ENCODE results near the gene NCL. TPM values are rescaled to one million over a fixed set of nuclear protein-coding genes. Genes with fewer than 3 reads are reported as not detected.

The NCL gene
- total and polyA plus RNA-seq, 2 of the 13 experiments (the other 11 are each of a cell fraction or from before 2014, with no cell fraction given) = 105 to 779 TPM

DNA sequence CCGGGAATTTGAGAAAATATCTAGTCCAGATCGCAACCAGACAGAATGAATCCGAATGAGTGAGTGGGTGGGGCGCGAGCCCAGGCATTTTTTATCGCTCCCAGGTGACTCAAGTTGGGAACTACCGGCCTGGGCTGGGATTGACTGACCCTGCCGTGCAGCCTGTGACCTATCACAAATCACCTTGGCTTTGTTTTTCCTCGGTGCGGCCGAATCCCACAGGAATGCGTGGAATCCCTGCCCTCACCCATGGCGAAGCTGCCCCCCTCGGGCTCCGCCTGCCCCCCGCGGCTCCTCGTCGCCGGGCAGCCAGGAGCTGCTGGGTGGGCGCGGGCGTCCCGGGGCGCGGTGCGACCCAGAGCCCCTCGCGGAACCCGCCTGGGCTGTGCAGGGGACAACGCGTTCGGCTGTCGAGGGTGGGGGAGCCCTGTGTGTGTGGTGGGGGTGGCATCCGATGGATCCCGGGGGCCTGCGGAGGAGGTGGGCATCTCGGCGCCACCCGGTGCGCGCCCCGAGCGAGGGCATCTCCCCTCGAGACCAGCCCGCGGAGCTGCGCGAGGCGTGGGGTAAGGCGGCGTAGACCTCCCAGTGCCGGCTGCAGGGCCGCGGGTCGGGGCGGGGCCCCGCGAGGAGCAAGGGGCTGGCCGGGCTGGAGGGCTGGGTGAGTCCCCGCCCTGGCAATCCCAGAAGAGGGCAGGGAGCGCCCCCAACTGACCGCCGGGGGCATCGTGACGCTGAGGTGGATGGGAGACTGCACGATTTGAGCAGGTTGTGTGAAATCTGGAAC is 52.3 kb downstream of the NCL start (continued):
- TF ChIP-seq, protein P1, sequence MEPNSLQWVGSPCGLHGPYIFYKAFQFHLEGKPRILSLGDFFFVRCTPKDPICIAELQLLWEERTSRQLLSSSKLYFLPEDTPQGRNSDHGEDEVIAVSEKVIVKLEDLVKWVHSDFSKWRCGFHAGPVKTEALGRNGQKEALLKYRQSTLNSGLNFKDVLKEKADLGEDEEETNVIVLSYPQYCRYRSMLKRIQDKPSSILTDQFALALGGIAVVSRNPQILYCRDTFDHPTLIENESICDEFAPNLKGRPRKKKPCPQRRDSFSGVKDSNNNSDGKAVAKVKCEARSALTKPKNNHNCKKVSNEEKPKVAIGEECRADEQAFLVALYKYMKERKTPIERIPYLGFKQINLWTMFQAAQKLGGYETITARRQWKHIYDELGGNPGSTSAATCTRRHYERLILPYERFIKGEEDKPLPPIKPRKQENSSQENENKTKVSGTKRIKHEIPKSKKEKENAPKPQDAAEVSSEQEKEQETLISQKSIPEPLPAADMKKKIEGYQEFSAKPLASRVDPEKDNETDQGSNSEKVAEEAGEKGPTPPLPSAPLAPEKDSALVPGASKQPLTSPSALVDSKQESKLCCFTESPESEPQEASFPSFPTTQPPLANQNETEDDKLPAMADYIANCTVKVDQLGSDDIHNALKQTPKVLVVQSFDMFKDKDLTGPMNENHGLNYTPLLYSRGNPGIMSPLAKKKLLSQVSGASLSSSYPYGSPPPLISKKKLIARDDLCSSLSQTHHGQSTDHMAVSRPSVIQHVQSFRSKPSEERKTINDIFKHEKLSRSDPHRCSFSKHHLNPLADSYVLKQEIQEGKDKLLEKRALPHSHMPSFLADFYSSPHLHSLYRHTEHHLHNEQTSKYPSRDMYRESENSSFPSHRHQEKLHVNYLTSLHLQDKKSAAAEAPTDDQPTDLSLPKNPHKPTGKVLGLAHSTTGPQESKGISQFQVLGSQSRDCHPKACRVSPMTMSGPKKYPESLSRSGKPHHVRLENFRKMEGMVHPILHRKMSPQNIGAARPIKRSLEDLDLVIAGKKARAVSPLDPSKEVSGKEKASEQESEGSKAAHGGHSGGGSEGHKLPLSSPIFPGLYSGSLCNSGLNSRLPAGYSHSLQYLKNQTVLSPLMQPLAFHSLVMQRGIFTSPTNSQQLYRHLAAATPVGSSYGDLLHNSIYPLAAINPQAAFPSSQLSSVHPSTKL (CRISPR knock-in tag; IDR thresholded peaks at IDR 0.05) = peak; percentile 54
- TF ChIP-seq MXD4 (CRISPR knock-in tag; IDR thresholded peaks at IDR 0.05) (peak; percentile 84), CHCHD3 (CRISPR knock-in tag; IDR thresholded peaks at IDR 0.05) (no peak; the same call in 1 of the 2 replicates), NR2C2 (CRISPR knock-in tag; IDR thresholded peaks at IDR 0.05; ENCODE audit: borderline replicate concordance) (no peak; the same call in 1 of the 2 replicates), GFI1 (CRISPR knock-in tag; IDR thresholded peaks at IDR 0.05; ENCODE audit: borderline replicate concordance) (peak; percentile 27; the same call in 1 of the 2 replicates), AHR (CRISPR knock-in tag; IDR thresholded peaks at IDR 0.05) (no peak), RFXAP (CRISPR knock-in tag; IDR thresholded peaks at IDR 0.05; ENCODE audit: borderline replicate concordance) (no peak), ETV6 (CRISPR knock-in tag; conservative IDR thresholded peaks at IDR 0.05) (0 out of 2 replicates have a peak, but pooled peaks have one; percentile 34), KLF11 (CRISPR knock-in tag; IDR thresholded peaks at IDR 0.05) (no peak), ZNF749 (CRISPR knock-in tag; IDR thresholded peaks at IDR 0.05; ENCODE audit: borderline replicate concordance) (no peak), ZBTB7B (CRISPR knock-in tag; IDR thresholded peaks at IDR 0.05) (peak; percentile 46), KLF9 (CRISPR knock-in tag; IDR thresholded peaks at IDR 0.05; ENCODE audit: low read depth) (no peak), ATAD3A (CRISPR knock-in tag; IDR thresholded peaks at IDR 0.05) (no peak), ZNF317 (CRISPR knock-in tag; IDR thresholded peaks at IDR 0.05) (no peak), KLF6 (CRISPR knock-in tag; IDR thresholded peaks at IDR 0.05) (0 out of 2 replicates have a peak, but pooled peaks have one; percentile 64), ISL2 (CRISPR knock-in tag; IDR thresholded peaks at IDR 0.05) (0 out of 2 replicates have a peak, but pooled peaks have one; percentile 28), ZNF670 (CRISPR knock-in tag; IDR thresholded peaks at IDR 0.05; ENCODE audit: borderline replicate concordance) (no peak; the same call in 1 of the 2 replicates), SALL1 (CRISPR knock-in tag; IDR thresholded peaks at IDR 0.05) (peak; percentile 71), ZNF3 (CRISPR knock-in tag; IDR thresholded peaks at IDR 0.05) (no peak), TP53 (CRISPR knock-in tag; conservative IDR thresholded peaks at IDR 0.05) (no peak; the same call in 1 of the 2 replicates), JDP2 (CRISPR knock-in tag; IDR thresholded peaks at IDR 0.05; ENCODE audit: borderline replicate concordance) (no peak), ZBTB20 (CRISPR knock-in tag; IDR thresholded peaks at IDR 0.05; ENCODE audit: borderline replicate concordance, low read depth) (no peak)
- TF ChIP-seq, protein P2, sequence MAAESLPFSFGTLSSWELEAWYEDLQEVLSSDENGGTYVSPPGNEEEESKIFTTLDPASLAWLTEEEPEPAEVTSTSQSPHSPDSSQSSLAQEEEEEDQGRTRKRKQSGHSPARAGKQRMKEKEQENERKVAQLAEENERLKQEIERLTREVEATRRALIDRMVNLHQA (CRISPR knock-in tag; IDR thresholded peaks at IDR 0.05) = no peak
- TF ChIP-seq, protein P3, sequence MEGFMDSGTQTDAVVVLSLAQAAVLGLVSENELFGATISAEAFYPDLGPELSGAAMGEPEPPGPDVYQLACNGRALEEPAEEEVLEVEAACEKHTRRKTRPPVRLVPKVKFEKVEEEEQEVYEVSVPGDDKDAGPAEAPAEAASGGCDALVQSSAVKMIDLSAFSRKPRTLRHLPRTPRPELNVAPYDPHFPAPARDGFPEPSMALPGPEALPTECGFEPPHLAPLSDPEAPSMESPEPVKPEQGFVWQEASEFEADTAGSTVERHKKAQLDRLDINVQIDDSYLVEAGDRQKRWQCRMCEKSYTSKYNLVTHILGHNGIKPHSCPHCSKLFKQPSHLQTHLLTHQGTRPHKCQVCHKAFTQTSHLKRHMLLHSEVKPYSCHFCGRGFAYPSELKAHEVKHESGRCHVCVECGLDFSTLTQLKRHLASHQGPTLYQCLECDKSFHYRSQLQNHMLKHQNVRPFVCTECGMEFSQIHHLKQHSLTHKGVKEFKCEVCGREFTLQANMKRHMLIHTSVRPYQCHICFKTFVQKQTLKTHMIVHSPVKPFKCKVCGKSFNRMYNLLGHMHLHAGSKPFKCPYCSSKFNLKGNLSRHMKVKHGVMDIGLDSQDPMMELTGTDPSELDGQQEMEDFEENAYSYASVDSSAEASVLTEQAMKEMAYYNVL (CRISPR knock-in tag; IDR thresholded peaks at IDR 0.05; ENCODE audit: borderline replicate concordance) = peak; percentile 29; the same call in 1 of the 2 replicates

Data from HepG2 (cell line).